HG03175 (cell line): ENCODE data around the gene GPR52.
"Not testable (repeated sequence)": the region's sequence is repeated elsewhere in the genome, so short reads cannot be mapped to it uniquely, and the experiment has no call there.

Experiments used
- ATAC-seq: cut with Tn5 transposase; IDR thresholded peaks from one replicate; pipeline ENCODE4 v1.9.1; 2021; ENCODE audit warnings: mild to moderate bottlenecking, moderate library complexity; ENCODE audit not compliant: unreplicated experiment

GPR52 gene

GRCh38 chr1:174447866-174448530 lies at the start of gene GPR52:
Gene GPR52 (plus strand): TSS chr1:174447964. CDS start chr1:174448112, 148 bp downstream.
- ATAC-seq: no peak

GRCh38 chr1:174398246-174398645 lies 49.5 kb upstream of the GPR52 start:
- ATAC-seq: no peak

GRCh38 chr1:174399211-174399610 lies 48.6 kb upstream of the GPR52 start:
- ATAC-seq: no peak

GRCh38 chr1:174401075-174401474 lies 46.7 kb upstream of the GPR52 start:
- no peak for ATAC-seq

GRCh38 chr1:174405219-174405618 lies 42.5 kb upstream of the GPR52 start:
- ATAC-seq: no peak

- no peak for ATAC-seq
These were observed 41.3 kb upstream of the GPR52 start for GRCh38 chr1:174406421-174406820.

GRCh38 chr1:174407665-174408064 lies 40.1 kb upstream of the GPR52 start:
- ATAC-seq: no peak

- ATAC-seq: no peak
These were observed 39.6 kb upstream of the GPR52 start for GRCh38 chr1:174408146-174408545.

- not testable (repeated sequence) for ATAC-seq
These were observed 38.0 kb upstream of the GPR52 start for GRCh38 chr1:174409801-174410200.

- no peak for ATAC-seq
These were observed 34.1 kb upstream of the GPR52 start for GRCh38 chr1:174413632-174414031.

GRCh38 chr1:174414203-174414602 lies 33.6 kb upstream of the GPR52 start:
- ATAC-seq: no peak

GRCh38 chr1:174415506-174415905 lies 32.3 kb upstream of the GPR52 start:
- ATAC-seq: no peak

GRCh38 chr1:174417921-174418320 lies 29.8 kb upstream of the GPR52 start:
- ATAC-seq: no peak

GRCh38 chr1:174425121-174425520 lies 22.6 kb upstream of the GPR52 start:
- no peak for ATAC-seq

- ATAC-seq: no peak
These were observed 21.6 kb upstream of the GPR52 start for GRCh38 chr1:174426153-174426552.

- no peak for ATAC-seq
These were observed 19.7 kb upstream of the GPR52 start for GRCh38 chr1:174428033-174428432.

- no peak for ATAC-seq
These were observed 19.0 kb upstream of the GPR52 start for GRCh38 chr1:174428739-174429138.

GRCh38 chr1:174433451-174433850 lies 14.3 kb upstream of the GPR52 start:
- no peak for ATAC-seq

- ATAC-seq: no peak
These were observed 2.4 kb upstream of the GPR52 start for GRCh38 chr1:174445351-174445750.

- no peak for ATAC-seq
These were observed 1.9 kb upstream of the GPR52 start for GRCh38 chr1:174445817-174446216.

- ATAC-seq: no peak
These were observed 743 bp downstream of the GPR52 start for GRCh38 chr1:174448531-174448883.

- ATAC-seq: no peak
These were observed 1.2 kb downstream of the GPR52 start for GRCh38 chr1:174448974-174449373.

GRCh38 chr1:174451408-174451807 lies 3.6 kb downstream of the GPR52 start:
- no peak for ATAC-seq
